H9 (cell line): ENCODE results near the gene RCOR2. TPM values are rescaled to one million over a fixed set of nuclear protein-coding genes. Genes with fewer than 3 reads are reported as not detected.

Experiments
- DNase-seq: peaks from one replicate; pipeline ENCODE4 v3.0.0-alpha.2; 2017
- H2AFZ ChIP-seq: one replicate; pipeline ENCODE4 v1.6.1; 2013; ENCODE audit warnings: mild to moderate bottlenecking, low read length, control low read depth, moderate library complexity
- H2AK5ac ChIP-seq: 2 replicates; pipeline ENCODE4 v1.6.1; 2013; ENCODE audit warnings: low read length, control low read depth, mixed read lengths; ENCODE audit not compliant: insufficient read length
- H2BK120ac ChIP-seq: one replicate; pipeline ENCODE4 v1.6.1; 2013; ENCODE audit warnings: low read depth, mild to moderate bottlenecking, low read length, control low read depth, inconsistent platforms; ENCODE audit not compliant: poor library complexity, severe bottlenecking
- H2BK12ac ChIP-seq: 2 replicates; pipeline ENCODE4 v1.6.1; 2013; ENCODE audit warnings: low read length, control low read depth, mixed read lengths, low read depth; ENCODE audit not compliant: insufficient read length
- H2BK15ac ChIP-seq: 2 replicates; pipeline ENCODE4 v1.6.1; 2013; ENCODE audit warnings: low read depth, low read length, control low read depth
- H2BK20ac ChIP-seq: one replicate; pipeline ENCODE4 v1.6.1; 2013; ENCODE audit warnings: low read depth, mild to moderate bottlenecking, low read length, control low read depth, inconsistent platforms; ENCODE audit not compliant: poor library complexity, severe bottlenecking
- H2BK5ac ChIP-seq: 2 replicates; pipeline ENCODE4 v1.6.1; 2013; ENCODE audit warnings: low read length, control low read depth, mixed read lengths; ENCODE audit not compliant: insufficient read length
- H3K14ac ChIP-seq: 2 replicates; pipeline ENCODE4 v1.6.1; 2013; ENCODE audit warnings: low read length, control low read depth; ENCODE audit not compliant: insufficient read depth
- H3K18ac ChIP-seq: 2 replicates; pipeline ENCODE4 v1.6.1; 2013; ENCODE audit warnings: low read depth, mild to moderate bottlenecking, mixed read lengths, low read length, control low read depth; ENCODE audit not compliant: insufficient read length
- H3K23ac ChIP-seq: 2 replicates; pipeline ENCODE4 v1.6.1; 2013; ENCODE audit warnings: low read length, control low read depth, mixed read lengths, low read depth; ENCODE audit not compliant: insufficient read length
- H3K23me2 ChIP-seq: 2 replicates; pipeline ENCODE4 v1.6.1; 2013; ENCODE audit warnings: low read depth, mild to moderate bottlenecking, mixed read lengths, low read length, control low read depth; ENCODE audit not compliant: insufficient read length, poor library complexity, severe bottlenecking
- H3K27ac ChIP-seq: 2 replicates; pipeline ENCODE4 v1.5.1; 2013; ENCODE audit warnings: low read length, control low read depth, mixed read lengths, low read depth; ENCODE audit not compliant: insufficient read length
- H3K27me3 ChIP-seq: 2 replicates; pipeline ENCODE4 v1.6.1; 2013; ENCODE audit warnings: low read length, control low read depth, inconsistent platforms; ENCODE audit not compliant: insufficient read depth
- H3K4ac ChIP-seq: 2 replicates; pipeline ENCODE4 v1.6.1; 2013; ENCODE audit warnings: low read depth, mild to moderate bottlenecking, control low read depth, inconsistent platforms, low read length, moderate library complexity
- H3K4me1 ChIP-seq: 2 replicates; pipeline ENCODE4 v1.6.1; 2013; ENCODE audit warnings: low read length, control low read depth, inconsistent platforms; ENCODE audit not compliant: insufficient read depth
- H3K4me2 ChIP-seq: 2 replicates; pipeline ENCODE4 v1.6.1; 2013; ENCODE audit warnings: low read length, control low read depth, mixed read lengths; ENCODE audit not compliant: insufficient read length, insufficient read depth
- H3K56ac ChIP-seq: 2 replicates; pipeline ENCODE4 v1.6.1; 2013; ENCODE audit warnings: low read depth, mild to moderate bottlenecking, mixed read lengths, low read length, control low read depth; ENCODE audit not compliant: insufficient read length
- H3K79me1 ChIP-seq: 2 replicates; pipeline ENCODE4 v1.6.1; 2013; ENCODE audit warnings: low read depth, mild to moderate bottlenecking, moderate library complexity, low read length, control low read depth, inconsistent platforms; ENCODE audit not compliant: insufficient read depth, poor library complexity, severe bottlenecking
- H3K79me2 ChIP-seq: 2 replicates; pipeline ENCODE4 v1.6.1; 2013; ENCODE audit warnings: low read length, control low read depth, inconsistent platforms; ENCODE audit not compliant: insufficient read depth
- H3K9ac ChIP-seq: 2 replicates; pipeline ENCODE4 v1.6.1; 2013; ENCODE audit warnings: low read length, control low read depth, mixed read lengths; ENCODE audit not compliant: insufficient read length; ENCODE audit errors: extremely low read depth
- H3K9me3 ChIP-seq: one replicate; pipeline ENCODE4 v1.6.1; 2013; ENCODE audit warnings: low read depth, low read length, inconsistent platforms; ENCODE audit not compliant: control insufficient read depth
- H3T11ph ChIP-seq: one replicate; pipeline ENCODE4 v1.6.1; 2013; ENCODE audit warnings: mild to moderate bottlenecking, low read length, control low read depth, inconsistent platforms
- H4K20me1 ChIP-seq: one replicate; pipeline ENCODE4 v1.6.1; 2013; ENCODE audit not compliant: control insufficient read depth, insufficient read length, insufficient read depth
- H4K5ac ChIP-seq: 2 replicates; pipeline ENCODE4 v1.6.1; 2013; ENCODE audit warnings: low read depth, mild to moderate bottlenecking, mixed read lengths, low read length, control low read depth; ENCODE audit not compliant: insufficient read length
- H4K8ac ChIP-seq: replicated peaks from 2 replicates; pipeline ENCODE4 v1.6.1; 2013; ENCODE audit warnings: low read length, control low read depth, mixed read lengths, low read depth; ENCODE audit not compliant: insufficient read length
- H4K91ac ChIP-seq: 2 replicates; pipeline ENCODE4 v1.6.1; 2013; ENCODE audit warnings: low read depth, mild to moderate bottlenecking, moderate library complexity, mixed read lengths, low read length, control low read depth; ENCODE audit not compliant: insufficient read length
- H3K27ac Mint-ChIP-seq, 3 experiments: 2 replicates in 2 of 3; 3 replicates in 1 of 3; pipeline ENCODE4 v1.8.0; 2020 to 2021; ENCODE audit warnings: mixed read lengths in 3 of 3, mild to moderate bottlenecking in 1 of 3, moderate library complexity in 1 of 3
- H3K27me3 Mint-ChIP-seq: 2 replicates; pipeline ENCODE4 v1.8.0; 2021; ENCODE audit warnings: low read depth, mild to moderate bottlenecking, moderate library complexity, mixed read lengths
- H3K36me3 Mint-ChIP-seq, 3 experiments: 2 replicates in 2 of 3; 3 replicates in 1 of 3; pipeline ENCODE4 v1.8.0; 2020 to 2021; ENCODE audit warnings: low read depth in 3 of 3, mixed read lengths in 3 of 3; ENCODE audit not compliant: insufficient read depth in 1 of 3
- H3K4me1 Mint-ChIP-seq, 2 experiments: 2 replicates each; pipeline ENCODE4 v1.8.0; 2020; ENCODE audit warnings: mixed read lengths in 2 of 2
- H3K4me3 Mint-ChIP-seq, 2 experiments: 2 replicates in 1 of 2; 3 replicates in 1 of 2; pipeline ENCODE4 v1.8.0; 2020 to 2021; ENCODE audit warnings: mild to moderate bottlenecking in 2 of 2, mixed read lengths in 2 of 2, moderate library complexity in 1 of 2
- H3K9me3 Mint-ChIP-seq, 2 experiments: 2 replicates in 1 of 2; 3 replicates in 1 of 2; pipeline ENCODE4 v1.8.0; 2020; ENCODE audit warnings: mild to moderate bottlenecking in 2 of 2, mixed read lengths in 2 of 2, moderate library complexity in 1 of 2
- CTCF ChIP-seq: fragments of 200-600 bp; sonication (generic); conservative IDR thresholded peaks from 3 replicates; pipeline ENCODE4 v1.8.0; 2021; ENCODE audit warnings: antibody characterized with exemption, mild to moderate bottlenecking
- WGBS: extraction: QIAGEN DNeasy Blood & Tissue Kit; methylation state at CpG from one replicate; pipeline ENCODE4 v1.1.7; 2013; ENCODE audit warnings: missing lambda C conversion rate, low lambda C conversion rate, mixed read lengths; ENCODE audit not compliant: insufficient read length; ENCODE audit errors: extremely low coverage; 5-methylcytosine and 5-hydroxymethylcytosine counted together
- total RNA-seq: library from RNA; stranded (reverse); gene quantifications from 2 replicates; pipeline ENCODE4 v1.2.1, GENCODE V29; 2021

RCOR2 gene
- total RNA-seq, 1 experiment from 2014 or later = 118 TPM

DNA sequence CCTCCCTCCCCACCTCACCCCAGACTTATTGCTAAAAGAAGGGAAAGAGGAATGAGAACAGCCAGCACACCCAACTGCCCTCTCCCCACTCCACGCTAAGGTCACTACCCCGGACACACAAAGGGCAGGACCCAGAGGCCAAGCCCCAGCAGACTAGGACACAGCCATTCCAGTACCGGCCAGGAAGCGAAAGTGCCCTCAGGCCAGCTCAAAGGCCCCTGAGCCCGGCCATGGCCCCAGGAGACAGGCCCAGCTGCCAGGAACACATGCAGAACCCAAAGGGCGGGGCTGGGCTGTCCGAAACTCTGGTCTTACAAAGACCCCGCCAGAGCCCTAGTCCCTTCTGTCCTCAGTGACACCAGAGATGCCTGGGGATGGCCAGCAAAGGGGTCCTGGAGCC, 5.5 kb downstream of the RCOR2 start:
- Histone ChIP-seq H3K79me2 (peaks cover 5% of the 10 kb centered on the region; the same call in 1 of the 2 replicates), H3K4me2 (no peak overlapping the region), H3K9me3 (no peaks in the 10 kb centered on the region), H3K14ac (no peak overlapping the region), H3K9ac (no peak overlapping the region), H2AK5ac (no peak overlapping the region), H3K4ac (no peak overlapping the region), H2BK120ac (no peak overlapping the region), H4K91ac (no peak overlapping the region), H2BK5ac (no peak overlapping the region), H3K27me3 (no peaks in the 10 kb centered on the region), H3K4me1 (no peaks in the 10 kb centered on the region; the same call in 1 of the 2 replicates), H4K8ac (no peak overlapping the region), H3K23me2 (peaks cover 11% of the 10 kb centered on the region), H3T11ph (no peak overlapping the region), H3K18ac (no peak overlapping the region), H3K56ac (no peak overlapping the region), H3K79me1 (no peaks in the 10 kb centered on the region), H3K23ac (no peak overlapping the region), H2BK20ac (no peak overlapping the region), H4K5ac (no peak overlapping the region), H3K27ac (no peak overlapping the region), H2BK12ac (no peak overlapping the region), H4K20me1 (no peaks in the 10 kb centered on the region), H2AFZ (no peak overlapping the region), H2BK15ac (no peak overlapping the region)
- Mint-ChIP-seq H3K9me3 (no peaks in the 10 kb centered on the region), H3K27ac (peak overlapping the region in 2 of 3 experiments; percentile 82 to 90; a peak in 2 of 7 replicates), H3K4me3 (no peak overlapping the region; a peak in 1 of 5 replicates), H3K27me3 (no peaks in the 10 kb centered on the region; the same call in 1 of the 2 replicates), H3K36me3 (peaks cover 15 to 35% (median 31%) of the 10 kb centered on the region in 3 experiments; a peak in 6 of 7 replicates), H3K4me1 (peaks cover 33 to 63% of the 10 kb centered on the region in 2 experiments)
- no CpG with 5 or more reads among the region's 8 CpGs for WGBS
- DNase-seq = peak; percentile 48
- TF ChIP-seq CTCF = no peak
